ENCODE results near the gene ACSL1.
A peak's percentile ranks its signal among the peaks of the same experiment; 100 is the strongest.
"Not testable (repeated sequence)": the region's sequence is repeated elsewhere in the genome, so short reads cannot be mapped to it uniquely, and the experiment has no call there.

ACSL1 gene

GRCh38 chr4:184745831-184746795 lies 79.7 kb downstream of the ACSL1 start:
- Mint-ChIP-seq H3K4me3 (peak overlapping the region; percentile 11), H3K27me3 (peaks cover 3% of the 10 kb centered on the region), H3K36me3 (no peaks in the 10 kb centered on the region), H3K27ac (peak overlapping the region; percentile 33), H3K9me3 (no peaks in the 10 kb centered on the region), H3K4me1 (peaks cover 16% of the 10 kb centered on the region)

GRCh38 chr4:184744236-184744635 lies 81.5 kb downstream of the ACSL1 start:
- H3K9me3 Mint-ChIP-seq = no peaks in the 10 kb centered on the region
- H3K27me3 Mint-ChIP-seq = no peaks in the 10 kb centered on the region
- no peak overlapping the region for H3K4me3 Mint-ChIP-seq
- H3K36me3 Mint-ChIP-seq = no peaks in the 10 kb centered on the region
- no peak overlapping the region for H3K27ac Mint-ChIP-seq
- peaks cover 26% of the 10 kb centered on the region for H3K4me1 Mint-ChIP-seq

GRCh38 chr4:184743650-184744049 lies 82.1 kb downstream of the ACSL1 start:
- Mint-ChIP-seq H3K4me1 (peaks cover 26% of the 10 kb centered on the region), H3K36me3 (no peaks in the 10 kb centered on the region), H3K27ac (no peak overlapping the region), H3K4me3 (no peak overlapping the region), H3K27me3 (no peaks in the 10 kb centered on the region), H3K9me3 (no peaks in the 10 kb centered on the region)

GRCh38 chr4:184741651-184742050 lies 84.1 kb downstream of the ACSL1 start:
- not testable (repeated sequence) for H3K27me3 Mint-ChIP-seq, H3K9me3 Mint-ChIP-seq, H3K27ac Mint-ChIP-seq, H3K4me3 Mint-ChIP-seq, H3K36me3 Mint-ChIP-seq
- H3K4me1 Mint-ChIP-seq = peaks cover 21% of the 10 kb centered on the region

- no peak overlapping the region for H3K4me3 Mint-ChIP-seq
- H3K4me1 Mint-ChIP-seq = peaks cover 14% of the 10 kb centered on the region
- no peaks in the 10 kb centered on the region for H3K9me3 Mint-ChIP-seq
- no peaks in the 10 kb centered on the region for H3K36me3 Mint-ChIP-seq
- no peaks in the 10 kb centered on the region for H3K27me3 Mint-ChIP-seq
- H3K27ac Mint-ChIP-seq = no peak overlapping the region
Measured at GRCh38 chr4:184740980-184741391, 84.8 kb downstream of the ACSL1 start.

- H3K4me3 Mint-ChIP-seq = peak overlapping the region; percentile 30
- not testable (repeated sequence) for H3K36me3 Mint-ChIP-seq, H3K27me3 Mint-ChIP-seq, H3K9me3 Mint-ChIP-seq
- peaks cover 11% of the 10 kb centered on the region for H3K4me1 Mint-ChIP-seq
- H3K27ac Mint-ChIP-seq = peak overlapping the region; percentile 56
Measured at GRCh38 chr4:184739575-184739974, 86.2 kb downstream of the ACSL1 start.

GRCh38 chr4:184734758-184735157 lies 91.0 kb downstream of the ACSL1 start:
- H3K27me3 Mint-ChIP-seq = no peaks in the 10 kb centered on the region
- peaks cover 20% of the 10 kb centered on the region for H3K4me1 Mint-ChIP-seq
- peak overlapping the region; percentile 92 for H3K4me3 Mint-ChIP-seq
- peak overlapping the region; percentile 97 for H3K27ac Mint-ChIP-seq
- H3K36me3 Mint-ChIP-seq = no peaks in the 10 kb centered on the region
- no peaks in the 10 kb centered on the region for H3K9me3 Mint-ChIP-seq

- Mint-ChIP-seq H3K4me1 (peaks cover 14% of the 10 kb centered on the region), H3K36me3 (no peaks in the 10 kb centered on the region)
Measured at GRCh38 chr4:184733654-184734524, 91.9 kb downstream of the ACSL1 start, which contains the start of gene CENPU. CENPU (minus strand) TSS chr4:184734096; CDS start chr4:184734062, 34 bp downstream.

GRCh38 chr4:184732126-184732525 lies 93.6 kb downstream of the ACSL1 start:
- H3K4me1 Mint-ChIP-seq = peaks cover 14% of the 10 kb centered on the region
- no peaks in the 10 kb centered on the region for H3K9me3 Mint-ChIP-seq
- H3K36me3 Mint-ChIP-seq = peaks cover under 1% of the 10 kb centered on the region
- no peak overlapping the region for H3K27ac Mint-ChIP-seq
- no peaks in the 10 kb centered on the region for H3K27me3 Mint-ChIP-seq
- H3K4me3 Mint-ChIP-seq = peak overlapping the region; percentile 92

More at GRCh38 chr4:184733654-184734524, 91.9 kb downstream of the ACSL1 start, which contains the start of gene CENPU:
- Mint-ChIP-seq H3K27ac (peak within 1 kb of the TSS; percentile 97), H3K9me3 (no peaks in the 10 kb centered on the region), H3K4me3 (peak within 1 kb of the TSS; percentile 92), H3K27me3 (no peaks in the 10 kb centered on the region)

GRCh38 chr4:184731056-184731455 lies 94.7 kb downstream of the ACSL1 start:
- H3K27ac Mint-ChIP-seq = no peak overlapping the region
- no peak overlapping the region for H3K4me3 Mint-ChIP-seq
- H3K27me3 Mint-ChIP-seq = no peaks in the 10 kb centered on the region
- H3K36me3 Mint-ChIP-seq = peaks cover 2% of the 10 kb centered on the region
- peaks cover 14% of the 10 kb centered on the region for H3K4me1 Mint-ChIP-seq
- no peaks in the 10 kb centered on the region for H3K9me3 Mint-ChIP-seq

- Mint-ChIP-seq H3K36me3 (peaks cover 2% of the 10 kb centered on the region), H3K27ac (no peak overlapping the region), H3K9me3 (no peaks in the 10 kb centered on the region), H3K4me3 (no peak overlapping the region), H3K4me1 (peaks cover 14% of the 10 kb centered on the region), H3K27me3 (no peaks in the 10 kb centered on the region)
Measured at GRCh38 chr4:184729946-184730345, 95.8 kb downstream of the ACSL1 start.

- Mint-ChIP-seq H3K4me3 (no peak overlapping the region), H3K4me1 (peaks cover 7% of the 10 kb centered on the region), H3K27me3 (no peaks in the 10 kb centered on the region), H3K36me3 (peaks cover 2% of the 10 kb centered on the region), H3K27ac (no peak overlapping the region), H3K9me3 (no peaks in the 10 kb centered on the region)
Measured at GRCh38 chr4:184728858-184729257, 96.9 kb downstream of the ACSL1 start.

GRCh38 chr4:184727430-184727829 lies 98.3 kb downstream of the ACSL1 start:
- Mint-ChIP-seq H3K36me3 (peaks cover 5% of the 10 kb centered on the region), H3K4me1 (peaks cover 3% of the 10 kb centered on the region), H3K9me3 (no peaks in the 10 kb centered on the region), H3K4me3 (no peak overlapping the region), H3K27ac (no peak overlapping the region), H3K27me3 (no peaks in the 10 kb centered on the region)

- Mint-ChIP-seq H3K27me3 (no peaks in the 10 kb centered on the region), H3K4me1 (no peaks in the 10 kb centered on the region), H3K27ac (no peak overlapping the region), H3K9me3 (peaks cover 19% of the 10 kb centered on the region), H3K4me3 (no peak overlapping the region), H3K36me3 (peaks cover 30% of the 10 kb centered on the region)
Measured at GRCh38 chr4:184722798-184723197, 103.0 kb downstream of the ACSL1 start.

- Mint-ChIP-seq H3K4me1 (no peaks in the 10 kb centered on the region), H3K4me3 (no peak overlapping the region), H3K36me3 (peaks cover 32% of the 10 kb centered on the region), H3K27ac (no peak overlapping the region), H3K9me3 (peaks cover 19% of the 10 kb centered on the region), H3K27me3 (no peaks in the 10 kb centered on the region)
Measured at GRCh38 chr4:184721254-184721653, 104.5 kb downstream of the ACSL1 start.

Data from activated naive CD4-positive, alpha-beta T cell treated with anti-CD3 and anti-CD28 coated beads, Interleukin-2, amount 50 U/mL, for 24 hours (primary cell).